Epithelial cell of esophagus (primary cell): ENCODE results near the gene SLC23A2.
"Not testable (repeated sequence)": the region's sequence is repeated elsewhere in the genome, so short reads cannot be mapped to it uniquely, and the experiment has no call there.

Source experiments
- DNase-seq: peaks from one replicate; pipeline ENCODE4 v3.0.0; 2010; ENCODE audit warnings: low read depth
- H3K4me3 ChIP-seq: 2 replicates; pipeline ENCODE4 v1.5.1; 2011; ENCODE audit warnings: mild to moderate bottlenecking, low read length, control low read depth
- CTCF ChIP-seq: IDR thresholded peaks from 2 replicates; pipeline ENCODE4 v1.5.1; 2011; ENCODE audit warnings: low read depth, mild to moderate bottlenecking, low read length, control low read depth, inconsistent platforms; ENCODE audit not compliant: insufficient read depth; ENCODE audit errors: missing control alignments

SLC23A2 gene

DNA sequence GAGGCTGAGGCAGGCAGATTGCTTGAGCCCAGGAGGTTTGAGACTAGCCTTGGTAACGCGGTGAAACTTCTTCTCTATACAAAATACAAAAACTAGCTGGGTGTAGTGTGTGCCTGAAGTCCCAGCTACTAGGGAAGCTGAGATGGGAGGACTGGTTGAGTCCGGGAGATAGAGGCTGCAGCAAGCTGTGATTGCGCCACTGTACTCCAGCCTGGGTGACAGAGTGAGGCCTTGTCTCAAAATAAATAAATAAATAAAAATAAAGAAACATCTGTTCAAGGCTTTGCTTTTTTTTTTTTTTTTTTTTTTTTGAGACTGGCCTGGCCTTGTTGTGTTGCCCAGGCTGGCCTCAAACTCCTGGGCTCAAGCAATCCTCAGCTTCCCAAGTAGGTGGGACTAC lies 23.7 kb upstream of the SLC23A2 start:
- no peak overlapping the region for H3K4me3 ChIP-seq

DNA sequence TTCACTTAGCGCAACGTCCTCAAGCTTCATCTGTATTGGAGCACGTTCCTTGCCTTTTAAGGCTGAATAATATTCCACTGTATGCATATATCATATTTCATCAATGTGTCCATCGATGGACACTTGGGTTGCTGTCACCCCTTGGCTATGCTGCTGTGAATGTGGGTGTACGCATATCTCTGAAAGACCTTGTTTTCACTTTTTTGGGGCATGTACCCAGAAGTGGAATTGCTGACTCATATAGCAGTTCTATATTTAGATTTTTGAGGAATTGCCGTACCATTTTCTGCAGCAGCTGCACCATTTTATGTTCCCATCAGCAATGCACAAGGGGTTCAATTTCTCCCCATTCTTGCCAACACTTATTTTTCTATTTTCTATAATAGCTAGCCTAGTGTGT lies 22.8 kb upstream of the SLC23A2 start:
- H3K4me3 ChIP-seq: no peak overlapping the region
- no peak for DNase-seq
- no peak for TF ChIP-seq CTCF

More for the DNA sequence above, 23.7 kb upstream of the SLC23A2 start:
- DNase-seq: no peak
- no peak for TF ChIP-seq CTCF

DNA sequence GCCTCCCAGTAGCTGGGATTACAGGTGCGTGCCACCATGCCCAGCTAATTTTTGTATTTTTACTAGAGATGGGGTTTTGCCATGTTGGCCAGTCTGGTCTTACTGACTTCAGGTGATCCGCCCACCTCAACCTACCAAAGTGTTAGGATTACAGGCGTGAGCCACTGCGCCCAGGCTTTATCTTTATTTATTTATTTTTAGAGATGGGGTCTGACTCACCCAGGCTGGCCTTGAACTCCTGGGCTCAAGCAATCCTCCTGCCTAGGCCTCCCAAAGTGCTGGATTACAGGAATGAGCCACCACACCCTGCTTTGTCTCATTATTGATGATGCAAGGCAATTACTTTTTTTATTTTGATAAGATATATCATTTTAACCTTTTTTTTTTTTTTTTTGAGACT lies 21.9 kb upstream of the SLC23A2 start:
- DNase-seq, H3K4me3 ChIP-seq: not testable (repeated sequence)

- peak; percentile 35 for DNase-seq
- H3K4me3 ChIP-seq: no peak overlapping the region
- no peak for TF ChIP-seq CTCF
Measured at GRCh38 chr20:5020760-5021159, 19.4 kb upstream of the SLC23A2 start.

GRCh38 chr20:5013682-5014447 lies 12.6 kb upstream of the SLC23A2 start:
- no peak for DNase-seq
- no peak overlapping the region for H3K4me3 ChIP-seq
- TF ChIP-seq CTCF: no peak

- TF ChIP-seq CTCF: no peak
- peak; percentile 92 for DNase-seq
- no peak overlapping the region for H3K4me3 ChIP-seq
Measured at GRCh38 chr20:5008759-5009158, 7.4 kb upstream of the SLC23A2 start.

DNA sequence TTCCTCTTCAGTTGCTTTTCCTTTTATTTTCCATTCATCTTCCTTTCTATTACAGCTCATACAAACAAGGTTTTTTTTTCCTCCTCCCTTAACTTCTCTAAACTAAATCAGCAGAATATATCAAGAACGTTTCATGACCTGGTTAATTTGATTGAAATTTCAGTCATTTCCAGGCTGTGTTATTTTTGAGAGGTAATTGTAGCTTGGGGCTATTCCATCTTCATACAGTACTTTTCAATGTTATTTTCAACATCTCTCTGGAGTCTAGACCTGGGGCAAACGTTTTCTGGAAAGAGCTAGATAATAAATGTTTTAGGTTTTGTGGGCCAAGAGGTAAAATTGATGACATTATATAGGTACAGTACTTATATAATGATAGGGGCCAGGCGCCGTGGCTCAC lies 4.0 kb upstream of the SLC23A2 start:
- DNase-seq: no peak
- TF ChIP-seq CTCF: no peak
- no peak overlapping the region for H3K4me3 ChIP-seq

DNA sequence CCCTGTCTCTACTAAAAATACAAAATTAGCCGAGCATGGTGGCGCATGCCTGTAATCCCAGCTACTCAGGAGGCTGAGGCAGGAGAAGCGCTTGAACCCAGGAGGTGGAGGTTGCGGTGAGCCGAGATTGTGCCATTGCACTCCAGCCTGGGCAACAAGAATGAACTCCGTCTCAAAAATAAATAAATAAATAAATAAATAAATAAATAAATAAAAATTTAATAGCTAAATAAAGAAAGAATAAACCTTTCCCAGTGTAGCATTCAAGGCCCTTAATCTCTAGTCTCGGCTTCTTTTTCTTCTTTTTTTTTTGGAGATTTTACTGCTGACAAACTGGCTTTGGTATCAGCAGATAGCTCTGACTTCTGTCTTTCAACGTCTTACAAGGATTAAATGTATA lies 3.5 kb upstream of the SLC23A2 start:
- H3K4me3 ChIP-seq, DNase-seq: not testable (repeated sequence)
